ENCODE data around the gene NFIC. TPM values are rescaled to one million over a fixed set of nuclear protein-coding genes. Genes with fewer than 3 reads are reported as not detected.

The NFIC gene
- polyA plus RNA-seq, 1 donor from 2014 or later = 0.24 TPM

GRCh38 chr19:3320354-3320670 lies 46.1 kb upstream of the NFIC start:
- no peaks in the 10 kb centered on the region for H3K79me2 ChIP-seq (replicated peaks; ENCODE audit: insufficient read depth, low read length)
- no peaks in the 10 kb centered on the region for H3K9me2 ChIP-seq (ENCODE audit: insufficient read depth, low read length)
- no peak for TF ChIP-seq REST (IDR thresholded peaks at IDR 0.05; ENCODE audit: borderline replicate concordance)
- no peaks in the 10 kb centered on the region for H3F3A ChIP-seq (ENCODE audit: insufficient read depth, low read length, poor library complexity, severe bottlenecking)
- no peaks in the 10 kb centered on the region for H3K27me3 ChIP-seq (ENCODE audit: insufficient read depth, low read depth, low read length)
- H3K4me2 ChIP-seq (ENCODE audit: low read length) = no peak overlapping the region
- no peak overlapping the region for H3K27ac ChIP-seq (ENCODE audit: low read length)
- no peak overlapping the region for H3K4me3 ChIP-seq (ENCODE audit: low read length)
- H3K36me3 ChIP-seq (ENCODE audit: insufficient read depth, low read length) = no peaks in the 10 kb centered on the region
- H4K20me1 ChIP-seq (ENCODE audit: insufficient read depth) = no peaks in the 10 kb centered on the region
- H2AFZ ChIP-seq (ENCODE audit: low read depth, low read length) = no peak overlapping the region
- no peak overlapping the region for H3K9ac ChIP-seq (ENCODE audit: low read length)
- no peaks in the 10 kb centered on the region for H3K9me3 ChIP-seq (ENCODE audit: low read length)

- TF ChIP-seq MXI1 (conservative IDR thresholded peaks at IDR 0.05; ENCODE audit: poor library complexity, severe bottlenecking) (no peak), CTCF (IDR thresholded peaks at IDR 0.05; ENCODE audit: poor library complexity, severe bottlenecking) (no peak), REST (IDR thresholded peaks at IDR 0.05; ENCODE audit: borderline replicate concordance) (no peak), POLR2AphosphoS5 (IDR thresholded peaks at IDR 0.05) (no peak), EZH2 (IDR thresholded peaks at IDR 0.05; ENCODE audit: borderline replicate concordance, insufficient read depth, low read length, poor library complexity, severe bottlenecking) (no peak), TAF1 (IDR thresholded peaks at IDR 0.05; ENCODE audit: low read depth) (no peak), RAD21 (conservative IDR thresholded peaks at IDR 0.05) (no peak), SMC3 (conservative IDR thresholded peaks at IDR 0.05; ENCODE audit: poor library complexity) (no peak), EP300 (conservative IDR thresholded peaks at IDR 0.05; ENCODE audit: poor library complexity, severe bottlenecking) (no peak)
- H4K20me1 ChIP-seq (ENCODE audit: insufficient read depth) = no peaks in the 10 kb centered on the region
Measured at GRCh38 chr19:3320853-3321252, 45.5 kb upstream of the NFIC start.

More at GRCh38 chr19:3320853-3321252, 45.5 kb upstream of the NFIC start:
- no peak overlapping the region for H3K4me2 ChIP-seq (ENCODE audit: low read length)
- no peak overlapping the region for H2AFZ ChIP-seq (ENCODE audit: low read depth, low read length)
- H3K27me3 ChIP-seq (ENCODE audit: insufficient read depth, low read depth, low read length) = no peaks in the 10 kb centered on the region
- no peak overlapping the region for H3K4me3 ChIP-seq (ENCODE audit: low read length)
- no peak overlapping the region for H3K27ac ChIP-seq (ENCODE audit: low read length)
- no peaks in the 10 kb centered on the region for H3K9me3 ChIP-seq (ENCODE audit: low read length)
- no peaks in the 10 kb centered on the region for H3K79me2 ChIP-seq (replicated peaks; ENCODE audit: insufficient read depth, low read length)
- H3K36me3 ChIP-seq (ENCODE audit: insufficient read depth, low read length) = no peaks in the 10 kb centered on the region
- H3K9ac ChIP-seq (ENCODE audit: low read length) = no peak overlapping the region
- H3K9me2 ChIP-seq (ENCODE audit: insufficient read depth, low read length) = no peaks in the 10 kb centered on the region
- no peaks in the 10 kb centered on the region for H3F3A ChIP-seq (ENCODE audit: insufficient read depth, low read length, poor library complexity, severe bottlenecking)
